HAP-1 (cell line): ENCODE measurements around the gene PVR.

Experiments used
- DNase-seq, 2 experiments: peaks; one replicate each; pipeline ENCODE4 v3.0.0-alpha.2; 2016 to 2020; ENCODE audit warnings: low spot score in 2 of 2
- H3K27me3 ChIP-seq: fragments of 250-450 bp; sonication (Bioruptor Pico); 2 replicates; pipeline ENCODE4 v1.5.1; 2020; ENCODE audit warnings: low read depth, mild to moderate bottlenecking, moderate library complexity
- H3K36me3 ChIP-seq: fragments of 250-450 bp; sonication (Bioruptor Pico); replicated peaks from 2 replicates; pipeline ENCODE4 v1.5.1; 2020; ENCODE audit warnings: mild to moderate bottlenecking
- H3K4me1 ChIP-seq: fragments of 250-450 bp; sonication (Bioruptor Pico); 2 replicates; pipeline ENCODE4 v1.5.1; 2020; ENCODE audit warnings: mild to moderate bottlenecking
- H3K4me3 ChIP-seq: fragments of 250-450 bp; sonication (Bioruptor Pico); 2 replicates; pipeline ENCODE4 v1.5.1; 2020; ENCODE audit warnings: mild to moderate bottlenecking, moderate library complexity
- H3K9me3 ChIP-seq: fragments of 250-450 bp; sonication (Bioruptor Pico); 2 replicates; pipeline ENCODE4 v1.5.1; 2020; ENCODE audit warnings: mild to moderate bottlenecking, moderate library complexity
- in situ Hi-C: fragments of 300-500 bp; cut with MboI; formaldehyde crosslinking; loops from 3 replicates; pipeline ENCODE4 v1.14.3; 2020; ENCODE audit warnings: low sequenced_read_pairs, inconsistent platforms, mixed read lengths

Gene PVR

DNA sequence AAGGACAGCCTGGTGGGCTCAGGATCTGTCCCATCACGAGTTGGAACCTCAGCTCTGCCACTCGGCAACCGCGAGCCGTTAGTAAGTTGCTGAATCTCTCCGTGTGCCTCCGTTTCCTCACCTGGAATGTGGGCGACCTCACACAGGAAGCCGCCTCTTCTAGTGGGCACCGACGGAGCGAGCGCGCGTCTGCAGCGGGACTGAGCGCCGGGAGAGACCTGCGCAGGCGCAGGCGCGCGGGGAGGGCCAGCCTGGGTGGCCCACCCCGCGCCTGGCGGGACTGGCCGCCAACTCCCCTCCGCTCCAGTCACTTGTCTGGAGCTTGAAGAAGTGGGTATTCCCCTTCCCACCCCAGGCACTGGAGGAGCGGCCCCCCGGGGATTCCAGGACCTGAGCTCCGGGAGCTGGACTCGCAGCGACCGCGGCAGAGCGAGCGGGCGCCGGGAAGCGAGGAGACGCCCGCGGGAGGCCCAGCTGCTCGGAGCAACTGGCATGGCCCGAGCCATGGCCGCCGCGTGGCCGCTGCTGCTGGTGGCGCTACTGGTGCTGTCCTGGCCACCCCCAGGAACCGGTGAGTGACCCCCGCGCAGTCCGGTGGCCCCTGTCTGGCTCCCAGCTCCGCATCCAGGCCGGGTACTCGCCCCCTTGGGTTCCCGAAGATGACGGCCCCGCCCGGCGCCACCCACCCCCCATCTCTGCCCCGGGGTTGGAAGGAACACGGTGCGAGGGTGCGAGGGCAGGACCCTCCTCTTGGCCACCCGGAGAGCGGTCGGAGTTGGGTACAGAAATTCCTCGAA, at the start of gene PVR:
PVR (plus strand) TSS at position 306 of the 797 bp plus-strand sequence; CDS start at position 493, 187 bp downstream.
- H3K4me3 ChIP-seq, result peak within 1 kb of the TSS; percentile 77

DNA sequence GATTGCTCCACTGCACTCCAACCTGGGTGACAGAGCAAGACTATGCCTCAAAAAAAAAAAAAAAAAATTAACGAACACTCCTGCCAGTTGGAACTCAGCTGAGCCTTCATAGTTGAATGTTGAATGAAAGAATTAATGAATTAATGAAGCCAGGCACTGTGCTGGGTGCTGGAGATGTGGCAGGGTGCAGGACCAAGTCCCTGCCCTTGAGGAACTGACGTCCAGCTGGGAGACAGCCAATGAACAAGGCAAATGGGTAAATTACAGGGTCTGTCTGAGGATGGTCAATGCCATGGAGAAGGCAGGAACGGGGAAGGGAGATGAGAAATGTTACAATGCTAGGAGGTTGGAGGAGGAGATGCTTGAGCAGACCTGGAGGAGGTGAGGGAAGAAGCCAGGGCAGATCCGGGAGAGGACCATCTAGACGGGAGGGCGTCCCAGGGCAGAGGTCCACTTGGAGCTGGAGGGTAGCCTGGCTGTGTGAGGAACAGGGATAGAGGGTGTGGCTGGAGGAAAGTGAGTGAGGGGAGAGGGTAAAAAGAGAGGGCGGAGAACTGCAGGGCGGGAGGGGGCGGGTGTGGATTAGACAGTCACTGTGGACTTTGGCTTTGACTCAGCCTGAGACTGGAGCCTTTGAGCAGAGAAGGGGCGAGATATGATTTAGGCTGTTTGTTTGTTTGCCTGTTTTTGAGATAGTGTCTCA, 47.1 kb upstream of the PVR start:
- peaks cover 3% of the 10 kb centered on the region for H3K9me3 ChIP-seq
- H3K27me3 ChIP-seq, result no peaks in the 10 kb centered on the region
- peaks cover 35% of the 10 kb centered on the region for H3K4me1 ChIP-seq
- in situ Hi-C loops, result no loop called here
- H3K36me3 ChIP-seq, result no peaks in the 10 kb centered on the region
- no peak overlapping the region for H3K4me3 ChIP-seq
- DNase-seq, result peak in 1 of 2 experiments; percentile 32

More for the DNA sequence above, at the start of gene PVR:
- no peaks in the 10 kb centered on the region for H3K4me1 ChIP-seq
- H3K27me3 ChIP-seq, result no peaks in the 10 kb centered on the region
- DNase-seq, result peak; percentile 77 to 83
- H3K36me3 ChIP-seq, result peaks cover 24% of the 10 kb centered on the region
- H3K9me3 ChIP-seq, result no peaks in the 10 kb centered on the region
- in situ Hi-C loops, result no loop called here

DNA sequence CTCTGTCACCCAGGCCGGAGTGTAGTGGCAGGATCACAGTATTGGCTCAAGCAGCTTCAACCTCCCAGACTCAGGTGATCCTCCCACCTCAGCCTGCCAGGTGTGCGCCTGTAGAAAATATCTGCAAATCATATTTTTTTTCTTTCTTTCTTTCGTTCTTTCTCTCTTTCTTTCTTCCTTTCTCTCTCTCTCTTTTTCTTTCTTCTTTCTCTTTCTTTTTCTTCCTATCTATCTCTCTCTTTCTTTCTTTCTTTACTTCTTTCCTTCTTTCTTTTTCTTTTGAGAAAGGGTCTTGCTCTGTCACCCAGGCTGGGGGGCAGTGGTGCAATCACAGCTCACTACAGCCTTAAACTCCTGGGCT, 46.6 kb upstream of the PVR start:
- Histone ChIP-seq H3K36me3 (no peaks in the 10 kb centered on the region), H3K4me3 (no peak overlapping the region), H3K27me3 (no peaks in the 10 kb centered on the region), H3K4me1 (peaks cover 38% of the 10 kb centered on the region), H3K9me3 (peaks cover 1% of the 10 kb centered on the region)
- DNase-seq, result no peak
- in situ Hi-C loops, result no loop called here

- Histone ChIP-seq H3K36me3 (no peaks in the 10 kb centered on the region), H3K4me1 (peaks cover 40% of the 10 kb centered on the region), H3K9me3 (no peaks in the 10 kb centered on the region; the same call in 1 of the 2 replicates), H3K4me3 (no peak overlapping the region), H3K27me3 (no peaks in the 10 kb centered on the region)
- in situ Hi-C loops, result no loop called here
- DNase-seq, result no peak
These were observed 45.4 kb upstream of the PVR start for GRCh38 chr19:44598355-44598754.

DNA sequence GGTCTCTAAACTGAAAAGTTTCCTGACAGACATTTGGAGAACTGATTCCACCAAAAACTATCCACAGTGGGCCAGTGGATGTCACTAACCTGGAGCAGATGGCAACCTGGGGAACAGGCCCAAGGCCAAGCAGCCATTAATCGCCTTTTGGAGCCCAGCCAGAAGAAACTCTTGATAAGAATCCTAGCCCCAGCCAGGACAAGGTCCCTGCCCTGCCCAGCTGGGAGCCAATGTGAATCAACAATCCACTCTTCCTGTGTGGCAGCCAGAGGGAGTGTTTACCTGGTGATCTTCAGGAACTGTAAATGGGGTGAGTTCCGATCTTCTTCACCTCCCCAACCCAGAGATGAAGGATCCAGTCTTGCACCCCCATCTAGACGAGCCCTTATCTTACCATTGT, 44.8 kb upstream of the PVR start:
- no peak for DNase-seq
- H3K9me3 ChIP-seq, result no peaks in the 10 kb centered on the region; the same call in 1 of the 2 replicates
- no peak overlapping the region for H3K4me3 ChIP-seq
- no peaks in the 10 kb centered on the region for H3K36me3 ChIP-seq
- H3K4me1 ChIP-seq, result peaks cover 35% of the 10 kb centered on the region
- in situ Hi-C loops, result no loop called here
- H3K27me3 ChIP-seq, result no peaks in the 10 kb centered on the region

DNA sequence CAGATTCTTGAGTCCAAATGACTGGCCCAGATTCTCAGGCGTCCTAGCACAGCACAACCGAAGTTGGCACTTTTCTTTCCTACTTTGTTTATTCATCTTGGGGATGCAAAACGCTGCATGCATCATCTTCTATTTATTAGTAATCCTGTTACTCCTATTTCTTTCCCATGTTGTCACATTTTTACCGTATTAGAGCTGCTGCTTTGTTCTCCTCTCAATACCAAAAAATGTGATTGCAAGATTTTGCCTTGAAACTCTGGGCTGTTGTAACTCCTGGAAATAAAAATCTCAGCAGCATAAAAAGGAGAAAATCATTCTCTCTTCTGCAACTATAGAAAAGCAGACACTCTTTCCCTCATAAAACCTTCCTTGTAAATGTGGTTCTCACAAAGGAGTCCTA, 43.2 kb upstream of the PVR start:
- peaks cover 30% of the 10 kb centered on the region for H3K4me1 ChIP-seq
- peak in 1 of 2 experiments; percentile 49 for DNase-seq
- H3K36me3 ChIP-seq, result no peaks in the 10 kb centered on the region
- H3K4me3 ChIP-seq, result no peak overlapping the region
- H3K27me3 ChIP-seq, result no peaks in the 10 kb centered on the region
- in situ Hi-C loops, result no loop called here
- H3K9me3 ChIP-seq, result no peaks in the 10 kb centered on the region; the same call in 1 of the 2 replicates

GRCh38 chr19:44602081-44602480, 41.6 kb upstream of the PVR start:
- no peaks in the 10 kb centered on the region for H3K27me3 ChIP-seq
- no peaks in the 10 kb centered on the region for H3K9me3 ChIP-seq
- H3K4me3 ChIP-seq, result no peak overlapping the region
- H3K36me3 ChIP-seq, result no peaks in the 10 kb centered on the region
- peak in 1 of 2 experiments; percentile 18 for DNase-seq
- H3K4me1 ChIP-seq, result peaks cover 24% of the 10 kb centered on the region
- in situ Hi-C loops, result no loop called here

- Histone ChIP-seq H3K27me3 (no peaks in the 10 kb centered on the region), H3K36me3 (no peaks in the 10 kb centered on the region), H3K4me3 (no peak overlapping the region), H3K4me1 (peaks cover 28% of the 10 kb centered on the region), H3K9me3 (no peaks in the 10 kb centered on the region)
- in situ Hi-C loops, result no loop called here
- no peak for DNase-seq
These were observed 40.3 kb upstream of the PVR start for GRCh38 chr19:44603201-44603945.

- in situ Hi-C loops, result no loop called here
- H3K36me3 ChIP-seq, result no peaks in the 10 kb centered on the region
- no peaks in the 10 kb centered on the region for H3K27me3 ChIP-seq
- no peaks in the 10 kb centered on the region for H3K9me3 ChIP-seq
- H3K4me3 ChIP-seq, result no peak overlapping the region
- no peak for DNase-seq
- H3K4me1 ChIP-seq, result peaks cover 32% of the 10 kb centered on the region
These were observed 39.5 kb upstream of the PVR start for GRCh38 chr19:44604241-44604640.

DNA sequence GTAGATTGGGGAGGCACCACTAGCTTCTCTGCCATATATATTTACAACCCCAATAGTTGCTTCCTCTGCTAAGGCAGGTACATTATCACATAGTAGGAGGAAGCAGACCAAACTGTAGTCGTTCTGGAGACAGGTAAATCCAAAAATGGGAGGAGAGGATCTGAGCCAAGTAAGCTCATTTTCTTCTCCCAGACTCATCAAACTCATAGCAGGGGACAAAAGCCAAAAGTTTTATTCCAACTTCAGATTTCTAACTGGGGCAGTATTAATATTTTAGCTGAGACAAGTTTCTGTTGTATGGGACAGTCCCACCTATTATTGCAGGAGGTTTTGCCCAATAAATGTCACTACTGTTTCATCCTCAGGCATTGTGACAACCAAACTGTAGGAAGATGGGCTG, 38.2 kb upstream of the PVR start:
- no peak overlapping the region for H3K4me3 ChIP-seq

GRCh38 chr19:44607049-44607448, 36.7 kb upstream of the PVR start:
- no peak for DNase-seq
- no peaks in the 10 kb centered on the region for H3K36me3 ChIP-seq
- in situ Hi-C loops, result no loop called here
- no peaks in the 10 kb centered on the region for H3K9me3 ChIP-seq
- no peaks in the 10 kb centered on the region for H3K27me3 ChIP-seq
- H3K4me1 ChIP-seq, result peaks cover 15% of the 10 kb centered on the region
- no peak overlapping the region for H3K4me3 ChIP-seq

More for the DNA sequence above, 38.2 kb upstream of the PVR start:
- DNase-seq, result no peak
- no peaks in the 10 kb centered on the region for H3K36me3 ChIP-seq
- in situ Hi-C loops, result no loop called here
- no peaks in the 10 kb centered on the region for H3K9me3 ChIP-seq
- no peaks in the 10 kb centered on the region for H3K27me3 ChIP-seq
- peaks cover 23% of the 10 kb centered on the region for H3K4me1 ChIP-seq

- H3K4me3 ChIP-seq, result no peak overlapping the region
- peaks cover 12% of the 10 kb centered on the region for H3K4me1 ChIP-seq
- no peak for DNase-seq
- no peaks in the 10 kb centered on the region for H3K9me3 ChIP-seq
- H3K36me3 ChIP-seq, result no peaks in the 10 kb centered on the region
- no peaks in the 10 kb centered on the region for H3K27me3 ChIP-seq
- in situ Hi-C loops, result no loop called here
These were observed 35.8 kb upstream of the PVR start for GRCh38 chr19:44607917-44608316.

GRCh38 chr19:44608391-44608821, 35.3 kb upstream of the PVR start:
- in situ Hi-C loops, result no loop called here
- Histone ChIP-seq H3K4me3 (no peak overlapping the region), H3K27me3 (no peaks in the 10 kb centered on the region), H3K4me1 (peaks cover 12% of the 10 kb centered on the region), H3K36me3 (no peaks in the 10 kb centered on the region), H3K9me3 (no peaks in the 10 kb centered on the region)
- peak; percentile 73 to 89 for DNase-seq

DNA sequence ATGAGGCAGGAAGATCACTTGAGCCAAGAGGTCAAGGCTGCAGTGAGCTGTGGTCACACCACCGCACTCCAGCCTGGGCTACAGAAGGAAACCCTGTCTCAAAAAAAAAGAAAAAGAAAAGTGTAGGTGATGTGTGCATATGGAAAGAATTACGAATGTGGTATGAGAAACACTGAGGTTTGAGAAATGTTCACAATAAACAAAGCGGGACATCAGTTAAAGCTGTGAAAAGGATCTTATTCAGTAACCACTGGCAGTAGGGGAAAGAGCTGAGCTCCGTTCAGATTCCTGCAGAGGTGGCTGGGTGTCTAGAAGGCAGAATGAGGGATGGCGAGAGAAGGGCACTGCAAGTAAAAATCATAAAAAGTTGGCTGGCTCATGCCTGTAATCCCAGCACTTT, 34.5 kb upstream of the PVR start:
- in situ Hi-C loops, result no loop called here
- DNase-seq, result no peak
- Histone ChIP-seq H3K36me3 (no peaks in the 10 kb centered on the region), H3K4me1 (peaks cover 12% of the 10 kb centered on the region), H3K9me3 (no peaks in the 10 kb centered on the region), H3K4me3 (no peak overlapping the region), H3K27me3 (no peaks in the 10 kb centered on the region)
